ENCODE results near the gene RGS3. TPM values are rescaled to one million over a fixed set of nuclear protein-coding genes. Genes with fewer than 3 reads are reported as not detected.
A peak's percentile ranks its signal among the peaks of the same experiment; 100 is the strongest.

RGS3 gene
- total RNA-seq, 2 experiments from 2014 or later, result 51.0 to 51.5 TPM

DNA sequence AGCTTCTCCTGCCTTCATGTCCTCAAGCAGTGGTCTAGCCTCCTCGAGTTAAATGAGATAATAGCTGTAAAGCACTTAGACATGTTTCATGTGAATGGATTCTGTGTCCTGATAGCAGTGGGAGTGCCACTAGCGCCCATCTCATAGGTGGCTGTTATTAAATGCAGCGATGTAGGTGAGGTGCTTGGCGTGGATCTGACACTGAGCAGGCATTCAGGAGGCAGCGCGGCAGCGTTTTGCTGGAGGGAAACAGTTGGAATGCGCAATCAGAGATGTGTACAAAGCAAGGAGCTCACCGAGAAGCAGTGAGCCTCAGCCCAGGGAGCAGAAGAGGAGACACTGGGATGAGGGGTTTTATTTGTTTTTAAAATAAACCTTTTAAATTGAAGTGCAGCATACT is 106.6 kb downstream of the RGS3 start:
- Mint-ChIP-seq H3K27me3 (no peaks in the 10 kb centered on the region), H3K4me1 (ENCODE audit: low read depth) (peaks cover 56% of the 10 kb centered on the region), H3K36me3 (ENCODE audit: low read depth) (peaks cover 7% of the 10 kb centered on the region), H3K9me3 (no peaks in the 10 kb centered on the region), H3K4me3 (no peak overlapping the region), H3K27ac (peak overlapping the region; percentile 30)
- DNase-seq, result no peak
- intact Hi-C loops (cut with micrococcal nuclease), result no loop called here
- CTCF ChIA-PET, result interaction anchor here (1.8 to 2.0 kb wide), 3 partner anchors 21 to 88 kb away, joined by 4 to 8 read pairs (median 6); no protein-coding TSS in a partner anchor
- no peak for ATAC-seq
- POLR2A ChIA-PET, result interaction anchor here (1.7 to 2.1 kb wide), 2 partner anchors 9 to 10 kb away, joined by 6 to 7 read pairs; no protein-coding TSS in a partner anchor
- TF ChIP-seq, protein P1, sequence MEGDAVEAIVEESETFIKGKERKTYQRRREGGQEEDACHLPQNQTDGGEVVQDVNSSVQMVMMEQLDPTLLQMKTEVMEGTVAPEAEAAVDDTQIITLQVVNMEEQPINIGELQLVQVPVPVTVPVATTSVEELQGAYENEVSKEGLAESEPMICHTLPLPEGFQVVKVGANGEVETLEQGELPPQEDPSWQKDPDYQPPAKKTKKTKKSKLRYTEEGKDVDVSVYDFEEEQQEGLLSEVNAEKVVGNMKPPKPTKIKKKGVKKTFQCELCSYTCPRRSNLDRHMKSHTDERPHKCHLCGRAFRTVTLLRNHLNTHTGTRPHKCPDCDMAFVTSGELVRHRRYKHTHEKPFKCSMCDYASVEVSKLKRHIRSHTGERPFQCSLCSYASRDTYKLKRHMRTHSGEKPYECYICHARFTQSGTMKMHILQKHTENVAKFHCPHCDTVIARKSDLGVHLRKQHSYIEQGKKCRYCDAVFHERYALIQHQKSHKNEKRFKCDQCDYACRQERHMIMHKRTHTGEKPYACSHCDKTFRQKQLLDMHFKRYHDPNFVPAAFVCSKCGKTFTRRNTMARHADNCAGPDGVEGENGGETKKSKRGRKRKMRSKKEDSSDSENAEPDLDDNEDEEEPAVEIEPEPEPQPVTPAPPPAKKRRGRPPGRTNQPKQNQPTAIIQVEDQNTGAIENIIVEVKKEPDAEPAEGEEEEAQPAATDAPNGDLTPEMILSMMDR (IDR thresholded peaks at IDR 0.05), result no peak

DNA sequence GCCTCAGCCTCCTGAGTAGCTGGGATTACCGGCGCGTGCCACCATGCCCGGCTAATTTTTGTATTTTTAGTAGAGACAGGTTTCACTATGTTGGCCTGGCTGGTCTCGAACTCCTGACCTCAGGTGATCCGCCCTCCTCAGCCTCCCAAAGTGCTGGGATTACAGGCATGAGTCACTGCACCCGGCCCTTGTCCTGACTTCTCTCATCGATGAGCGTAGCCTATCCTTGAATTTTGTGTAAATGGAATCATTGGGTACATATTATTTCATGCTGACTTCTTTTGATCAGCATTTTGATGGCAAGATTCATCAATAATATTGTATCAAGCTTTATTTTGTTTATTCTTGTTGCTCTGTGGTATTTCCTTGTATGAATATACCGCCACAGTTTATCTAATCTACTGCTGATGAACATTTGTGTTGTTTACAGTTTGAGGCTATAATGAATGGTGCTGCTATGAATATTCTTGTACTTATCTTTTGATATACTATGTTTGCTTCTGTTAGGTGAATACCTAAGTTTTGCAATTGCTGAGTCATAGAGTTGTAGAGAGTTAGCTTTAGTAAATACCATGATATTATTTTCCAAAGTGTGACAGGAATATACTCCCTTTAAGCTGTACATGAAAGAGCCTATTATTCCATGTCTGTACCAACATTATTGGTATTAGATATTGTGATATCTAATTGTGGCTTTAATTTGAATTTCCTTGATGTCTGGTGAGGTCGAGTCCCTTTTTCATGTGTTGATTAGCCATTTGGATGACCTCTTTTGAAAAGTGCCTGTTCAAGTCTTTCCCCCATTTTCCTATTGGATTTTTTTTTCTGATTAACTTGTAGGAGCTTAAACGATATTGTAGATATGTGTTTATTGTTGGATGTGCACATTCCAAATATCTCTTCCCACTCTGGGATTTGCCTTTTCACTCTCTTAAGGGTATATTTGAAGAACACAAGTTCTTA is 107.5 kb downstream of the RGS3 start:
- ChIA-PET CTCF (interaction anchor here (1.2 to 2.0 kb wide), 3 partner anchors 84 to 87 kb away, joined by 4 to 8 read pairs (median 6); no protein-coding TSS in a partner anchor), POLR2A (interaction anchor here (0.8 kb wide), 1 partner anchor 12 kb away, joined by 3 read pairs; no protein-coding TSS in a partner anchor)
- intact Hi-C loops (cut with micrococcal nuclease), result no loop called here
- peaks cover 5% of the 10 kb centered on the region for H3K36me3 Mint-ChIP-seq (ENCODE audit: low read depth)
- DNase-seq (no peak), ATAC-seq (no peak)
- no peaks in the 10 kb centered on the region for H3K9me3 Mint-ChIP-seq
- H3K4me1 Mint-ChIP-seq (ENCODE audit: low read depth), result peaks cover 55% of the 10 kb centered on the region
- no peaks in the 10 kb centered on the region for H3K27me3 Mint-ChIP-seq
- no peak overlapping the region for H3K4me3 Mint-ChIP-seq
- no peak overlapping the region for H3K27ac Mint-ChIP-seq
- TF ChIP-seq, protein P1 (IDR thresholded peaks at IDR 0.05), result no peak

DNA sequence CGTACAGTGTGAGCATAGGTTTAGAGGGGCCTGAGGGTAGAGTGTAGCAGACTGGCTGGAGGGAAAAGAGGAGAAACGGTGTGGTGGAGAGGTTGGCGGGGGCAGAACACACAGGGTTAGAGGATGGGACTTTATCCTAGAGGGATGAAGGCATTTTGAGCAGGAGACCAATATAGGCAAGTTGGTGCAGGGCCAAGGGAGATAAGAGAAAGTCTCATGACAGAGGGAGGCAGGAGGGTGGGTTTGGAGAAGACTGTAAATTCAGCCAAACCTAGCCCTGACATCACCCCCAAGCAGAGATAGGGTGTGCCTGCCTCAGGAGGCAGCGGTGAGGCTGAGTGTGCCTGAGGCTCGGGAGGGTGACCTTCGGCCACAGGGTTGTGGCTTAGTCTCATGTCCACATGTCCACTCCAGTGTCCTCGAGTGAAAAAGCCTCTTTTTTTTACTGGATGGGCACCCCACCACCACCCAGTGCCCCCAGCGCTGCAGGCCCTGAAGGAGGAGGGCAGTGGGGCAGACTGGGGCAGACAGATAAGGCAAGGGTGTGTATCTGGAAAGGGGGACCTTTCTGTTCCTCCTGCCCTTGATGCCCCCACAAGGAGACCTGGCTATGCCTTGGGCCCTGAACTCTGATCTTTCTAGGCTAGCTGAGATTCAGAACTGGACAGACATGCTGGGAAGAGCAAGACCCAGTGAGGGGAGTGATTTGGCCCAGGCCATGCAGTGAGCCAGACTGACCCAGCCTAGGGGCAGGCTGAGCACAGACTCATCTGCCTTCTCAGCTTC is 108.7 kb downstream of the RGS3 start:
- intact Hi-C loops (cut with micrococcal nuclease), result no loop called here
- Mint-ChIP-seq H3K36me3 (ENCODE audit: low read depth) (peaks cover 5% of the 10 kb centered on the region), H3K4me3 (no peak overlapping the region), H3K4me1 (ENCODE audit: low read depth) (peaks cover 55% of the 10 kb centered on the region), H3K27me3 (no peaks in the 10 kb centered on the region), H3K27ac (peak overlapping the region; percentile 13), H3K9me3 (no peaks in the 10 kb centered on the region)
- ChIA-PET POLR2A (no interaction called here), CTCF (interaction anchor here (1.2 to 1.4 kb wide), 2 partner anchors 41 to 83 kb away, joined by 3 to 4 read pairs; no protein-coding TSS in a partner anchor)
- no peak for ATAC-seq
- TF ChIP-seq, protein P1 (IDR thresholded peaks at IDR 0.05), result no peak
- no peak for DNase-seq

DNA sequence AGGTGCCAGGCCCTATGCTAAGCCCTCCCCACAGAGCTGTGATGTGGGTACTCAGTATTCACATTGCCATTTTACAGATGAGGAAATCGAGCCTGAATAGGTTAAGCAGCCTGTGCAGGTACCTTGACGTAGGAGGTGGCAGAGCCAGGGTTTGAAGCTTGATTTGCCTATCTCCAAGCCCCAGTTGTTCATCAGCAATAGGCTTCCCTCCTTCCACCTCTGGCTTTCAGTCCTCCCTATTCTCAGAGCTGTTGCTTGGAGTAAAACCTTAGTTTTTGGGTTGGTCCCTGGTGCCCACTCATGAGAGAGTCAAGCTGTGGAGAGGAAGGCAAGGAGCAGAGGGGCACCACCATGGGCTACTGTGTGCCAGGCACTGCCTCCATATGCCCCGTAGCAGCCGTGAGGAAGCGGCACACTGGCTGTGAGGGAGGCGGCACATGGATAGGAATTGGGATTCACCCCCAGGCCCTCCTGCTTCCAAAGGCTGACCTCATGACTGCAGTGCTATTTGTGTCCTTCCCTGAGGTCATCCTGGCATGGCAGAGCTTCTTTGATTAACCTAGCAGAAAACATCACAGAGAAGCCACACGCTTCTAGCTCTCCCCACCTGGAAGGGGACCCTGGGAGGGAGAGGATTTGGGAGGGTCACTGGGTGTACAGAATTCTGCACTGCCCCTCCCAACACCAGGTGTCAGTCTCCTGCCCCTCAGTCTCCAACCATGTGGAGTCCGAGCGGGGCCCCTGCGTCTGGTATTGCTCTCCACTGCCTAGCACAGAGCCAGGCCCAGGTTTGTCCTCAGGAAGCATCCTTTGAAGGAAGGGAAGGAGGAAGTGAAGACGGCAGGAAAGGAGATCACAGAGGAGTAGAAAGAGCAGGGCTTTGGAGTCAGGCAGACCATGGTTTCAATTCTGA is 109.8 kb downstream of the RGS3 start:
- TF ChIP-seq, protein P1 (IDR thresholded peaks at IDR 0.05), result no peak
- no peak for ATAC-seq
- no peak for DNase-seq
- no peak overlapping the region for H3K4me3 Mint-ChIP-seq
- POLR2A ChIA-PET, result interaction anchor here (0.7 kb wide), 1 partner anchor 15 kb away, joined by 3 read pairs; no protein-coding TSS in a partner anchor
- H3K4me1 Mint-ChIP-seq (ENCODE audit: low read depth), result peaks cover 63% of the 10 kb centered on the region
- peaks cover 7% of the 10 kb centered on the region for H3K36me3 Mint-ChIP-seq (ENCODE audit: low read depth)
- H3K27me3 Mint-ChIP-seq, result no peaks in the 10 kb centered on the region
- intact Hi-C loops (cut with micrococcal nuclease), result no loop called here
- CTCF ChIA-PET, result interaction anchor here (0.6 to 1.4 kb wide), 3 partner anchors 15 to 185 kb away, joined by 3 read pairs; no protein-coding TSS in a partner anchor
- no peak overlapping the region for H3K27ac Mint-ChIP-seq
- no peaks in the 10 kb centered on the region for H3K9me3 Mint-ChIP-seq

Data from activated CD8-positive, alpha-beta T cell treated with anti-CD3 and anti-CD28 coated beads for 36 hours (primary cell).